GM19463 (cell line): ENCODE results near the gene ANTXRL.
"Not testable (repeated sequence)": the region's sequence is repeated elsewhere in the genome, so short reads cannot be mapped to it uniquely, and the experiment has no call there.

Source experiments
- ATAC-seq: cut with Tn5 transposase; IDR thresholded peaks from one replicate; pipeline ENCODE4 v1.9.1; 2021; ENCODE audit warnings: mild to moderate bottlenecking, moderate library complexity; ENCODE audit not compliant: unreplicated experiment

Gene ANTXRL

GRCh38 chr10:46306516-46307184, 19.9 kb downstream of the ANTXRL start:
- ATAC-seq = no peak

GRCh38 chr10:46307281-46308112, 20.7 kb downstream of the ANTXRL start:
- ATAC-seq = no peak

- no peak for ATAC-seq
These were observed 21.3 kb downstream of the ANTXRL start for GRCh38 chr10:46308113-46308415.

DNA sequence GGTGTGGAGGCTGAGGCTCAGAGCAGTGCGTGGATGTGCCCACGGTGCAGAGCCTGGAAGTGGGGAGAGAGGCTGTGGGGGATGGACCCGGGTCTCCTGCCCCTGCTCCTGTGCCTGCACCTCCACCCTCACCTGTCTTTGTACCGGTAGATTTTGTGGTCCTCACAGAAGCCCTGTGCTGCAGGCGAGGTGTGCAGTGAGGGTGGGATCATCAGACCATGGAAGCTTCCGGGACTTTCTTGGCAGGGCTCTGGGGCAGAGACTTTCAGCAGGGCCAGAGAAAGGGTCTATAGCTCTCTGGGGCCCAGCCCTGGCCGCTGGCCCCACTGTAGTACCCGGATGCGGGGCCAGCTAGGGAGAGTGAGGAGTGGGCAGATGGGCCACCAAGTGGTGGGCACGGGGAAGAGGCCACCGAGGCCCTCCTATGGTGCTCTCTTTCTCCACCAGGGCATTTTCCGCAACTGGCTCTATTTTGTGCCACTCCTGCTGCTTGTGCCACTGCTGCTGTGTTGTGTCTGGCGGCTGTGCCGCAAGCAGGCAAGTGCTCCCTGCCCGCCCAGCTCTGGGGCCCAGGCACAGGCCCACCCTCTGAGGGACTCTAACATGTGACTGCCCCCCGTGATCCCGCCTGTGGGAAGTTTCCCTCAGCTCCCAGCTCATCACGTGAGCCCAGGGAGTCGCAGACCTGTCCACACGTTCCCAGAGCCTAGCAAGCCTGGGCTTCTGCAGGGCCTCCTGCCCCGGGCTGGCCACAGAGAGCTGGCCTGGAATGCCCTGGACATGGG, 22.1 kb downstream of the ANTXRL start:
- ATAC-seq = no peak

GRCh38 chr10:46309511-46310142, 22.8 kb downstream of the ANTXRL start:
- ATAC-seq = no peak

GRCh38 chr10:46310143-46310514, 23.3 kb downstream of the ANTXRL start:
- ATAC-seq = no peak

DNA sequence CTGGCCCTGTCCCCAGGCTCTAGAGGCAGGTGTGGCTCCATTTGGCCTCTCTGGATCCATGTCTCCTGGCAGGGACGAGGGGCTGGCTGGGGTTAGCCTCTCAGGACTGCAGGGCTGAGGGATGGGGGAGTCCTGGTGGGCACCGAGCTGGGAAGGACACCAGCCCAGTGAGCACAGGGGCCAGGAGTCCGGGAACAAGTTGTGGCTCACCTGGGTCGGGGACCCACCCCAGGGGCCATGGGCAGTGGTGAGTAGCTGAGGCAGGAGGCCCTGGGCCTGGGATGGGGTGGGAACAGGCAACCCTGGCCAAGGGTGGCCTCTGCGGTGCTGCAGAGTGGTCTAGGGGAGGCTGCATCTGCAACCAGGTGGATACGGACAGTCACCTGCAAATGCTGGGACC, 24.1 kb downstream of the ANTXRL start:
- no peak for ATAC-seq

DNA sequence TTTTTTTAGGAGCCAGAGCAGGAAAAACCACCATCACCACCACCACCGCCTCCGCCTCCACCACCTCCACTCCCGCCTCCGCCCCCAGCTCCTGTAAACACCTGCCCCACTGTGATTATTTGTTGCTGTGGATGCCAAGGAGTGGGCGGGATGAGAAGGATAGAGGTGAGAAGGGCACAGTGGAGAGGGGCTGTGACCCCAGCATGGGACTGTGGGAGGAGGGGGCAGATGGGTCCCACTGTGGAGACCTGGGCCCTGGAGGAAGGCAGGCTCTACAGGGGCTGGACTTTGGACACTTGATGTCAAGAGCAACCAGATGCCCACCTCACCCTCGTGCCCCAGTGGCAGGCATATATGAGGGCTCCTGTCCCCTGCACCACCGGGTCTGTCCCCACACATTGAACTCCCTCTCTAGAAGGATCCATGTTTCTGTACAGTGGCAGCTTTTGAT, 24.7 kb downstream of the ANTXRL start:
- no peak for ATAC-seq

- ATAC-seq = not testable (repeated sequence)
These were observed 25.2 kb downstream of the ANTXRL start for GRCh38 chr10:46311961-46312431.

GRCh38 chr10:46312953-46313352, 26.2 kb downstream of the ANTXRL start:
- ATAC-seq = no peak

- ATAC-seq = no peak
These were observed 27.3 kb downstream of the ANTXRL start for GRCh38 chr10:46314071-46314470.

GRCh38 chr10:46315071-46315860, 28.5 kb downstream of the ANTXRL start:
- not testable (repeated sequence) for ATAC-seq

GRCh38 chr10:46317370-46317769, 30.6 kb downstream of the ANTXRL start:
- no peak for ATAC-seq

GRCh38 chr10:46317889-46318288, 31.1 kb downstream of the ANTXRL start:
- no peak for ATAC-seq

DNA sequence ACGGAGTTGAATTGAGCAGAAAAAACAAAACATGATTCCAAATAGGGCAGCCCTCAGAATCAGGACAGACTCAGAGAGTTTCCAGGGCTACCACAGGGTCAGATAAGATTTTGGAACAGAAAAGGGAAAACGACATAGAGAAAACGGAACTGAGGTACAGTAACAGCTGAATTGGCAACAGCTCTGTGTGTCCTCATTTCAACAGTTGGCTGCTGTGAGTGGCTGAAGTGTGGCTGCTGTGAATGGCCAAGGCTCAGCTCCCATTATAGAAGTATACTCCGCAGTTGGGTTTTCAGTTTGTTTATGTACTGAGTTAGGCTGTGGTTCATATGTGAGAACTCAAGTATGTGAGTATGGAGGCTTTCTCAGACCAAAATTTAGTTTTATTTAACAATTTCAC, 32.0 kb downstream of the ANTXRL start:
- no peak for ATAC-seq

GRCh38 chr10:46319389-46319788, 32.6 kb downstream of the ANTXRL start:
- no peak for ATAC-seq

DNA sequence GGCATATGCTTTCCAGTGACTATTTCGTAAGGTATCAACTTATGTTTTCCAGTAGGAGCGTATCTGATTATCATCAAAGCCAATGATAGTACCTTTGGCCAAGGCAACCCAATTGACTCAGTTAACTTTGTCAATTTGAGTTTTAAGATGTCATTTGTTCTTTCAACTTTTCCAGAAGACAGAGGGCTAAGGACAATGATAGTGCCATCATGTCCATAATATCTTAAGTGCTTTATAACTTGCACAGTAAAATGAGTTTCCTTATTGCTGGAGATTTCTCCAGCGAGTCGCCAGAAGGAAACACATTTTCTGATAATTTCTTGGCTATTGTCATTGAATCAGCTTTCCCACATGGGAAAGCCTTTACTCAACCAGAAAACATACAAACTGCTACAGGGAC, 35.0 kb downstream of the ANTXRL start:
- no peak for ATAC-seq

GRCh38 chr10:46323176-46323575, 36.4 kb downstream of the ANTXRL start:
- no peak for ATAC-seq

DNA sequence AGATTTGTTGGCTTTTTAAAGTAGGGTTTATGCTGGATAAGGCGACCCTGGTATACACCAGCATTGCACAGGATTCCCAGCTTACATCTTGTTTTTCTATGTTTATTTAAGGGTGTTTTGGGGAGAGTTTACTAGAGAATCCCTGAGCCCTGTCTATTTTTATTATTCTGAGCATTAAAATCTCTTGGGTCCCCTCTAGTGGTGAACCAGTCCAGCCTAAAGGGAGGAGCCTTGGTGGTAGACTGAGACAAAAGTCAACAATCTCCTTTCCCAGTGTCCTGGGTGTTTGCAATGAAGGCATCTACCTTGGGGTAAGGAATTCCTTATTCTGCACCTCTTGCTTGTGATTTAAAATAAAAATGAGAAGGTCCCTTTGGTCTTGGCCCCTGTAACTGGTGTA, 38.2 kb downstream of the ANTXRL start:
- no peak for ATAC-seq

GRCh38 chr10:46326066-46326465, 39.3 kb downstream of the ANTXRL start:
- no peak for ATAC-seq
